D721Med (cell line): ENCODE data around the gene IL19.

Experiments
- DNase-seq: peaks from one replicate; pipeline ENCODE4 v3.0.0; 2011; ENCODE audit warnings: low spot score; ENCODE audit not compliant: insufficient read length
- FAIRE-seq: peaks from 2 replicates; lab custom pipeline; 2011; peaks lifted over from hg19 to GRCh38; lab: Jason Lieb, UNC
- TF ChIP-seq, protein P1 (sequence below): IDR thresholded peaks from 2 replicates; pipeline ENCODE4 v1.5.1; 2012; ENCODE audit warnings: mild to moderate bottlenecking, control low read depth; ENCODE audit not compliant: insufficient read depth; ENCODE audit errors: missing control alignments

IL19 gene

DNA sequence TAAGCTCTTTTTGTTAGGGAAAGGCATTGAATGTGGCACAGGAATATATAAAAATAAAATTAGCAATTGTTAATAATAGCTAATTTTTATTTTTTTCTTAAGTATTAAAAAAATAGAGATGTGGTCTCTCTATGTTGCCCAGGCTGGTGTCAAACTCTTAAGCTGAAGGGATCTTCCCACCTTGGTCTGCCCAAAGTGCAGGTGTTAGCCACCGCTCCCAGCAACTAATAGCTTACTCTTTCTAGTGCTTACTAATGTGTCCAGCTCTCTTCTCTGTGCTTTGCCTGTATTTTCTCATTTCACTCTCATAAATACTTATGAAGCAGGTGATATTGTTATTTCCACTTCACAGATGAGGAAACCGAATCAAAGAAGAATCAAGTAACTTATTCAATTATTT, 113.3 kb downstream of the IL19 start:
- DNase-seq (no peak), FAIRE-seq (no peak)
- TF ChIP-seq, protein P1, sequence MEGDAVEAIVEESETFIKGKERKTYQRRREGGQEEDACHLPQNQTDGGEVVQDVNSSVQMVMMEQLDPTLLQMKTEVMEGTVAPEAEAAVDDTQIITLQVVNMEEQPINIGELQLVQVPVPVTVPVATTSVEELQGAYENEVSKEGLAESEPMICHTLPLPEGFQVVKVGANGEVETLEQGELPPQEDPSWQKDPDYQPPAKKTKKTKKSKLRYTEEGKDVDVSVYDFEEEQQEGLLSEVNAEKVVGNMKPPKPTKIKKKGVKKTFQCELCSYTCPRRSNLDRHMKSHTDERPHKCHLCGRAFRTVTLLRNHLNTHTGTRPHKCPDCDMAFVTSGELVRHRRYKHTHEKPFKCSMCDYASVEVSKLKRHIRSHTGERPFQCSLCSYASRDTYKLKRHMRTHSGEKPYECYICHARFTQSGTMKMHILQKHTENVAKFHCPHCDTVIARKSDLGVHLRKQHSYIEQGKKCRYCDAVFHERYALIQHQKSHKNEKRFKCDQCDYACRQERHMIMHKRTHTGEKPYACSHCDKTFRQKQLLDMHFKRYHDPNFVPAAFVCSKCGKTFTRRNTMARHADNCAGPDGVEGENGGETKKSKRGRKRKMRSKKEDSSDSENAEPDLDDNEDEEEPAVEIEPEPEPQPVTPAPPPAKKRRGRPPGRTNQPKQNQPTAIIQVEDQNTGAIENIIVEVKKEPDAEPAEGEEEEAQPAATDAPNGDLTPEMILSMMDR = no peak

DNA sequence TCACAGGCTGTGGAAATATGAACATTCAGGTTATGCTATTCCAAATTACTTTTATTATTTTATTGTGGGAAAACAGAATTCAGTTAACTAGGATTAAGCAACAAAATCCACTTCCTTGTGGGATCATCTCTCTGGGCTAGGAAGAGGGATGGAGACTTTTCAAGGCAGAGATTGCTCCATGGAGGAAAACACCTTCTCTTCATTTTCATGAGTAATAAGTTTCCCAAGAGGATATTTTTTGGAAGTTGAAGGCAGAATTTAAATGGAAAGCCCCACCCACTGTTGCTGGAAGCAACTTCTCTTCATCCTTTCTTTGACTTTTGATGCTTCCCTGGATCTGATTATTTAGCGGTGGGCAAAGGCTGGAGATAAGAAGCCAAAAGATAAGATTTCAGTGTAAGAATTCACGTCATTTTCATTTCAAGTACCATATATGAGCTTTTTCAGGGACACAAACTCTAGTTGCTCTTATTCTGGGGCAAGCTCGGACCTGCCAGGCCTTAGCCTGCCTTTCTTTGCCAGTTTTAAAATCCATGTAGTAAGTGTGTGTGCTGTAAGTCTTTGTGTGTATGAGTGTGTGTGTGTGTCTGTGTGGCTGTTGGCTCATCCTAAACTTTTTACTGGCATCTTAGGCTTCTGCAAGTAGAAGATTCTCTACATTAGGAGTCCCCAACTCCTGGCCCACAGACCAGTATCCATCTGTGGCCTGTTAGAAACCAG, 114.9 kb downstream of the IL19 start:
- TF ChIP-seq, protein P1 = no peak
- no peak for FAIRE-seq
- DNase-seq = no peak

DNA sequence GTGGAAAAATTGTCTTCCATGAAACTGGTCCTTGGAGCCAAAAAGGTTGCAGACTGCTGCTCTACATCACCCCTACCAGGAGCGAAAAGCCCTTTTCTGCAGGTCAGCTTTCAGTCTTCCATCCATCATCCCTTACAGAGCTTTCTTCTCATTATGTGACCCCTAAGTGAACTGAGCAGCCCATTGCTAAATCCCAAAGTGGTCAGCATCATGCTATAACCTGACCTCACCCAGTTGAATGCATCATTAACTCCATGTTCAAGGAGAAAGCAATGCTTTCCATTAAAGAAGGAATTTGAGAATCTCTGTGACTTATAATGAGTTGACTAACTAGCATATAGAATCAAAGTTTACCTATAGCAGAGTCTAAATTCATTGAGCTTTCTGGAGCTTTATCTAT, 116.3 kb downstream of the IL19 start:
- no peak for FAIRE-seq
- TF ChIP-seq, protein P1 = no peak

DNA sequence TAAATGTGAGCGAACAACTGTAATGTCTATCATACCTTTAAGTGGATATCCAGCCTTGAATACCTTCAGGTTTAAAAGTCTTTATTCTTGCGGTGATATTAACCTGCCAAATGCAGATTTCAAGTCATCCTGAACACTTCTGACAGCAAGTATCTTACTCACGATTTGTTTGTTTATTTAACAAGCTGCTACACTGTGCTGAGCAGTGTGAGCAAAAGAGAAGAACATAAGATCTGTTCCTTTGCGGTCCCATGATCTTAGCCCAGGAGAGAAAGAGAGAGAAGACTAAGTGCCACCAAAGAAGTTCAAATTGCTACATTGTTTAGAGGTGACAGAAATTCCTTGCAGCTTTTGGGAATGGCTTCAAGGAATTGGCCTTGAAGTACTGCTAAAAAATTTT, 117.1 kb downstream of the IL19 start:
- no peak for FAIRE-seq
- DNase-seq = no peak
- TF ChIP-seq, protein P1 = no peak

More for the DNA sequence above, 116.3 kb downstream of the IL19 start:
- DNase-seq = no peak

DNA sequence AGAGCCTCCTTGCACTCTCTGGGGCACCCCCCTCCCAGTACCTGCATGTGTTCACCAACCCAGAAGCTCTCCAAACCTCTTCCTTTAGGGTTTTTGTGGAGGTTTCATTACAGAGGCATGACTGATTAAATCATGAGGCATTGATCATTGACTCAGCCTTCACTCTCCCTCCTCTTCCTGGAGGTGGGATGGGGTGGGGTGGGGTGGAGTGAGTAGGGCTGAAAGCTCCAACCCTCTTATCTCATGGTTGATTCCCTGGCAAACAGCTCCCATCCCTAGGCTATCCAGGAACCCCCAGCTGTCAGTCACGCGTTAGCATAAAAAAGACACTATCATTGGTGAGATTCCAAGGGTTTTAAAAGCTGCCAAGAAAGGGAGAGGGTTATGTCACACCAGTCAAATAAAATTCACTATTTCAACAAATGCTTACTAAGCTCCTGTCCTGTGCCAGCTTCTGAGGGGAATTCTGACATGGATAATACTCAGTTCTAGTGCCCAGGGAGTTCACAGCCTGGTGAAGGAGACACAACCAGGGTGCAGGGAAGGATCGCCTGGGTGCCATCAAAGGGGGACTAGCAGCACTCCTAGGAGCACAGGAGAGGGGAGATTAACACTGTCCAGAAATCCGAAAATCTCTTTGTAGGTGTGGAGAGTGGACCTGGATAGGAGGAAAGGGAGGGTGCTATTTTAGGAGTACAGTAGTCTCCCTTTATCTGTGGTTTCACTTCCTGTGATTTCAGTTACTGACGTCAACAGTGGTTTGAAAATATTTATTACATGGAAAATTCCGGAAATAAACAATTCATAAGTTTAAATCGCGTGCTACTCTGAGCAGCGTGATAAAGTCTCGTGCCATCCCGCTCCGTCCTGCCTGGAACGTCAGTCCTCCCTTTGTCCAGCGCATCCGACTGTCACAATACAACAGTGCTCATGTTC, 119.8 kb downstream of the IL19 start:
- FAIRE-seq (no peak), DNase-seq (no peak)
- TF ChIP-seq, protein P1 = no peak

DNA sequence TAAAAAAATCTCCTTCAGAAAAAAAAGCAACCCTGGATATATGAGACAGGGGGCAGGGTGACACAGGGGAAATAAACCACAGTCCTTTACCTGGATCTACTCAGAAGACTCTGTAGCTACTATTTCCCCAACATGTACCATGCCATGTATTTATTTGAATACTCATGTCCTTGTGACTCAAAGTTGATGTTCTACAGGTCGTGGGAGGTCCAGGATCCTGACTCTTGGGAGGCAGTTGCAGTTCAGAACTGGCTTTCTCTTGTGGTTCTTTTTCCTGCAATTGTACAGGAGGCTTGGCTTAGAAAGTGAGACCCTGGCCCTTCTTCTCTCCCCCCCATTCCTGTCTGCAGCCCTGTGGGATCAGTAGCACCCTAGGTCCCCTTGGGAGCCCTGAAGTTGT, 120.8 kb downstream of the IL19 start:
- no peak for FAIRE-seq
- DNase-seq = no peak

More for the DNA sequence above, 120.8 kb downstream of the IL19 start:
- TF ChIP-seq, protein P1 = no peak
